Measurements from ENCODE around the gene NRN1.
"Not testable (repeated sequence)": the region's sequence is repeated elsewhere in the genome, so short reads cannot be mapped to it uniquely, and the experiment has no call there.

The NRN1 gene

GRCh38 chr6:6006428-6007365 is at the start of gene NRN1:
NRN1 (minus strand) TSS chr6:6006925; CDS start chr6:6006749, 176 bp downstream.
- no peak for DNase-seq (ENCODE audit: low read depth, low spot score)

GRCh38 chr6:6052216-6052615 is 45.5 kb upstream of the NRN1 start:
- no peak for DNase-seq (ENCODE audit: low read depth, low spot score)

GRCh38 chr6:6046716-6047115 is 40.0 kb upstream of the NRN1 start:
- DNase-seq (ENCODE audit: low read depth, low spot score): no peak

DNA sequence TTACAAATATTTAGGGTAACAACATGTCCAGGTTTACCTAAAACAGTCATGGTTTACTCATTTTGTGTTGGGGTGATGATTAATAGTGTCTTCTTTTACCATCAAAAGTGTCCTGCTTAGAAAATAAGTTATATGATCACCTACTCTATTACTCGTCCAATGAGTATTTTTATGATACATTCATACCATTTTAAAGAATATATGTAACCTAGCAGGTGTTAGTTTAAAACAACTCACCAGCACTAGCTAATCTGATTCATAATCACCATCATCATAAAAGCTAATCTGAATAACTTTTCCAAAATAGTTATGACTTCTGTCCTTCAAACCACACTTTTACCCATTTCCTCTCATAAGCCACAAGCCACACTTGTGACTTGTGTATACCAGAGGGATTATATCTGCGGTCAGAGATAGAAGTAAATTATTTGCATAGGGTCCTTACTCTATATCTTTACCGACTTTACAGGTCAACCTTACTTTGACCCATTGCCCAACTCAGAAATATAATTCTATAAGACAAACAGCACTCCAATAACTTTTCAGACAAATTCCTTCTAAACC is 33.3 kb upstream of the NRN1 start:
- no peak for DNase-seq (ENCODE audit: low read depth, low spot score)

GRCh38 chr6:6037179-6037578 is 30.5 kb upstream of the NRN1 start:
- DNase-seq (ENCODE audit: low read depth, low spot score): no peak

DNA sequence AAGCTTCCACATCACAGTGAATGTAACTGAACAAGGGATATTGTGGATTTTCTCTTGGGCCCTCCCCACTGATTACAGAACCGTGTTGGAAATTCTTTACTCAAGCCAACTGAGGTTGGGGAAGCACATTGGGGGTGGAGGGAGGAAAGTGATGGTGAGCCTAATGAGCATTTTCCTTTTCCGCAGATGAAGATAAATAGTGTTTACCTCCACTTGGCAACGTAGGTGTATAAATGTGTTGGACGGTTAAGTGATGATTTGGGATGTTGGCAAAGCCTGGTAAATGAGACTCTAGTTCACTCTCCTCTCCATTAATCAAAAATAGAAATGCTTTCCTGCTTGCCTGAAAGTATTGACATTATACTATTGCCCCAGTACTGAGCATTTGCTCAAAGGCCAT is 27.1 kb upstream of the NRN1 start:
- no peak for DNase-seq (ENCODE audit: low read depth, low spot score)

- DNase-seq (ENCODE audit: low read depth, low spot score): no peak
These were observed 19.9 kb upstream of the NRN1 start for GRCh38 chr6:6026513-6027205.

- DNase-seq (ENCODE audit: low read depth, low spot score): no peak
These were observed 19.0 kb upstream of the NRN1 start for GRCh38 chr6:6025736-6026135.

DNA sequence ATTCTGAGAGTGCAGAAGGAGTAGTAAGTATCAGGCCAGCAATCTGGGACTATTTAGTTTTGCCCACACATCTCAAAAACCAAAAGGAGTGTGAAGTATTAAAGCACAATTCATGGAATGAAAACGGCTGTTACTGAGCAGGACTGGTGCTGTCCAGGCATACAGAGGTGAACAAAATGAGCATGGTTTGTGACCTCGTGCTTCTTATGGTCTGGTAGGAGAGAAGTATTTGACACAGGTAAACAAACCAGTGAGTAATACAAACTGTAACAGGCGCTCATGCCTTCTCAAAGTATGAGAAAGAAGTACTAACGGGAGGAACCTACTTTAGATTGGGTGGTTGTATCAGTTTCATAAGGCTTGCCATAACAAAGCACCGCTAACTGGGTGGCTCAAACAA is 17.5 kb upstream of the NRN1 start:
- no peak for DNase-seq (ENCODE audit: low read depth, low spot score)

- not testable (repeated sequence) for DNase-seq (ENCODE audit: low read depth, low spot score)
These were observed 16.1 kb upstream of the NRN1 start for GRCh38 chr6:6022841-6023240.

DNA sequence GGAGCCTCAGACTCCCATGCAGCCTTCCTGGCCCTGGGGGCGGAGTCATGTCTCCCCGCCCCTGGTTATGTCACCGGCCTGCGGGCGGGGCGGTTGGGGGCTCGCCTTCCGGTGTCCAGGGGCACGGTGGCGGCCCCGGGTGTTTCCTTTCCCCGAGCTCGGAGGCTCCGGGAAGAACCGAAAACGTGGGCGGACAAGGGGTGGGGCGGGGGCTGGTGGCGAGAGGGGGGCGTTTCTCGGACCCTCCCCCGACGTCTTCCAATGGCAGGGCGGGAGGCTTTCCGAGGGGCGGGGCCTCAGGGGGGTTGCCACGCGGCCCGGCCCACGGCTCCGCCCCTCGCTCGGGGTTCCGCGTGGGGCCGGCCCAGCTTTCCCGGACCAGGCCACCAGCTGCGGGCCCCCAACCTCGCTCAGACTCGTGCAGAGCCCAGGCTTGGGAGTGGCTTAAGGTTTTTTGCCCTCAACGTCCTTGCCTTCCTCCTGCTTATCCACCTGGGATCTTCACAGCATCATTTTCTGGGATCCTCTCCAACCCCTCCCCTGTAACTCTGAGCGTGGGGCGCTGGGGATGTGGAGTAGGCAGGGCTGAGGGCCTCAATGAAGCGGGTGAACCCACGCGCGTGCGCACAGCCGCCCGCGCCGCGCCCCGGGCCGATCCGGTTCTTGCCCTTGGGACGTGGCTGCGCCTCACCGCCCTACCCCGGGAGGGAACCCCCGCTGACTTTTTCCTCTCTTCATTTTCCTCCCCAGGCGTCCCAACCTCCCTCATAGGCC is 2.1 kb upstream of the NRN1 start:
- no peak for DNase-seq (ENCODE audit: low read depth, low spot score)

DNA sequence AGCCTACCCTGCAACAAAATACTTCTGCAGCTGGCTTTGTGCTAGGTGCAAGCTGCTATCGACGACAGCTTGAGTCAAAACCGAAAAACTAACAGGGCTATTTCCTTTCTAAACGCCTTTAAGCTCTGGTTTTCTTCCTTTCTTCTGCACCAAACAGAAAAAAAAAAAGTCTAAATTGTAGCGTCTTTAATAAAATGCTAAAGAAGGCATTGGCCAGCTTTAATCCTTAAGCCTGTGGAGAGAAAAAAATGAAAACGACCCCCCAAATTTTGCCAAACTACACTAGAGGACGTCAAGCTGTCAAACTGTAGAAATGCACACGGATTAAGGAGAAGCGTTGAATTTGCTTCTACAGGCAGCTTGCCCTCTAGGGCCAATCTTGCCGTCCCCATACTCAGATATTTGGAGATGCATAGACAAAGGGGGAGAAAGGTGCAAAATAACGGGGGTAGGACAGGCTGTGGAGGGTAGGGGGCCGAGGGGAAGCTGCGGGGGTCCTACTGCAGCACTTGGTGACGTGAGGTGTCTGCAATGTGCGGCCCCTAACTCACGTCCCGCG is 1.4 kb upstream of the NRN1 start:
- DNase-seq (ENCODE audit: low read depth, low spot score): no peak

DNA sequence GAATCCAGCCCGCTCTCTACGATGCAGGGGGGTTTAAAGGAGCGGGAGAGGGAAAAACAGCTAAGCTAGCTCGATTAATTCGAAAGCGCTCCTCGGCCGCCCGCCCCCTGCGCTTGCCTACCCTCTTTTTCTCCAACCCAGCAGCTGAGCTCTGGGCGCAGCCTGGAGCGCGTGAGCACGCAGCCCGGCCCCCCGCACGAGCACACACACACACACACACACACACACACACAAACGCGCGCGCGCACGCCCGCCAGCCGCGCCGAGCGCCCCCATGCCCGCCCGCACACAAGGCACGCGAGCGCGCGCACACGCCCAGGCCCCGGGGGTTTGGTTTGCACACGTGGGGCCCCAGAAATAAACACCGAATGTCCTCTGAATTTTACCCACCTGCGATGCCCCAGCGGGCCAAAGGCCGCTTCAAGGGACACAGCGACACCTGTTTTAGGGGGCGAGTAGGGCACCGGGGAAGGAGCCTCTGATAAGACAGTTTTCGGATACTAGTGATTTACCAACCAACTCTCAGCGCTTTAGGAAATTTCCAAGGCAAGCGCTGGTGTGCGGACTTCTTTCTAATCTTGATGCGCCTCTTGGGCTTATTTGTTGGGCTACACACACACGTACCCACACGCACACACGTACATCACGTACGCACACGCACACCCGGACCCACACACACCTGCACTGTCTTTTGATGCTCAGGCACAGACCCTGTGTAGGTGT is 802 bp upstream of the NRN1 start:
- no peak for DNase-seq (ENCODE audit: low read depth, low spot score)

DNA sequence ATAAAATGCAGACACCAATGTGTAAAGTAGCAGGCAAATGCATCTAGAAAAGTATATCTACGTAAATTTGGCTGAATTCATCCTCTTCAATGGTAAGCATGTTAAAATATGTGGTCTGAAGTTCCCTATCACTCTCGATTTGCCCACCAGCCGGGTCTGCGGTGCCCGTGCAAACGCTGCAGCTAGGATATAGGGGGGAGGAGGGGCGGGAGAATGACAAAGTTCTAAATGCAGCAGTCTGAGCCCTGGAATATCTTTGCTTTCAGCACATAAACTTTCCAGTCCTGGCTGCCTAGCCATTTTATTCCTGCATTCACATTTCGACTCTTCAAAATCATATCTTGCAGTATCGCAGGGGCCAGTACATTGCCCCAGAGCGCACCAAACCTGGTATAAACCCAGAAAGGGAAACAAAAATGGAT is 708 bp downstream of the NRN1 start:
- no peak for DNase-seq (ENCODE audit: low read depth, low spot score)

DNA sequence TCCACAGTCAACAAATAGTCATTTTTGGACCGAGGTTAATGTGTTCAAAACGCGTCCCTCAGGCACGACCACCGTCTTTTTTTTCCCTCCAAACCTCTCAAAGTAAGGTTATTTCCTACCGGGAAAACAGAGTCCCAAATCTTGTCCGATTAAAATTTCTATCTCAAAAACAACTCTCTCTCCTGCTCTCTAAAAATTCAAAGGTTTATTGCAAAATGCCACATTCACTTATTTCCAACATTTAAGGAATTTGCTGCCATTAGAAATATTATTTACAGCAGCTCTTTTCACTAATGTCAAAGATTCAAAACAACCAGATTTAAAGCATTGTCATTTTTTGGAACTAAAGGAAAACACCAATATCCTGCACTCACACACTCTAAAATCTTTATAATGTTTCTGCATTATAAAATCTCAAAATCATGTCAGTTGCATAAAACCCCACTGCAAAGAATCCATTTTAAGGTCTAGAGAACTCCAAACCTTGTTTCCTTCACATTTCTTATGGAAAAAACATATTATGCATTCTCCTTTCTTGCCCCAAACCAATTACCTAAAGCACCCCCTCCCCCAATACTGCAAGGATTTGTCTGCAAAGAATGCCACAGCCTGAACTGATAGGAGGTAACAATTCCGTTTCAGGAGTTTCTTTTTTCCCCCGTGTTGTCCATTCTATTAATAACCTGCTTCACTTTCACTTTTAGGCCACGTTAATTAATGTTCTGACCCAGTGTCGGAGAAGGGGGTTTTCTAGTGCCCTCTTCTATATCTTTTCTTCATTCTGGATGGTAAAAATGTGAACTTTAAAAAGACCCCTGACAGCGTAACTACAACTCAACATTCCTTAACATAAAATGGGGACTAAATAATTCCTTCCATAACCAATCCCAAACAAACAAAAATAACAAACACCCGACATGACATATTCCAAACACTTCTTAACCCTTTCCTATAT is 1.4 kb downstream of the NRN1 start:
- DNase-seq (ENCODE audit: low read depth, low spot score): no peak

GRCh38 chr6:6004390-6004995 is 2.2 kb downstream of the NRN1 start:
- DNase-seq (ENCODE audit: low read depth, low spot score): no peak

DNA sequence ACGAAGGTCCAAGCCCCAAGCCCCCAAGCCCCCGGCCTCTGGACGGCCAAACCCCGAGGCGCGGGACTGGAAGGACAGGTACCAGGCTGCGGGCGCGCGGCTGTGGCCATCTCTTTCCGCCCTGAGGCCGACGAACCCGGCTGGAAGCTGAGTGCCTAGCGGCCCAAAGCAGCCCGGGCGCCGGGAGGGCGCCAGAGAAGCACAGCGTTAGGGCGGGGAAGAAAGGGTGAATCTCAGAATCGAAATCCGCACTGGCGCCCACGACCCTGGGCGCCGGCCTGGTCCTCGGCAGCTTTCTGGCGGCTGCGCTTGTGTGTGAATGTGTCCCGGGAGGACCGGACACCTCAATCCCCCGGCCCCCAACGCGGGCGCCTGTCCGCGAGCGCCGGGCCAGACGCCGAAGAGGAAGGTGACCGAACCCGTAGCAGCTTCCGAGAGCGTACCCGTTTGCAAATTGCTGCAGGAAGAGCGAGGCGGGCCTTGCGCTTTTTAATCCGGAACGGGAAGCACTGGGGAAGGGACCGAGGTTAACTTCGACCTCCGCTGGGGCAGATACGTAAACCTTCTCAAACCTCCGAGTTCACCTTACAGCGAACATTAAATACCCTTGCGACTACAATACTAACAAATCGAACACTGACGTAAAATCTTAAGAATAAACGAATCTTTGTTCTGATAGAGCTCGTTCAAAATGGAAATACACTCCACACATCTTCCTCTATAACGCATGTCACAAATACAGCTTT is 2.9 kb downstream of the NRN1 start:
- no peak for DNase-seq (ENCODE audit: low read depth, low spot score)

DNA sequence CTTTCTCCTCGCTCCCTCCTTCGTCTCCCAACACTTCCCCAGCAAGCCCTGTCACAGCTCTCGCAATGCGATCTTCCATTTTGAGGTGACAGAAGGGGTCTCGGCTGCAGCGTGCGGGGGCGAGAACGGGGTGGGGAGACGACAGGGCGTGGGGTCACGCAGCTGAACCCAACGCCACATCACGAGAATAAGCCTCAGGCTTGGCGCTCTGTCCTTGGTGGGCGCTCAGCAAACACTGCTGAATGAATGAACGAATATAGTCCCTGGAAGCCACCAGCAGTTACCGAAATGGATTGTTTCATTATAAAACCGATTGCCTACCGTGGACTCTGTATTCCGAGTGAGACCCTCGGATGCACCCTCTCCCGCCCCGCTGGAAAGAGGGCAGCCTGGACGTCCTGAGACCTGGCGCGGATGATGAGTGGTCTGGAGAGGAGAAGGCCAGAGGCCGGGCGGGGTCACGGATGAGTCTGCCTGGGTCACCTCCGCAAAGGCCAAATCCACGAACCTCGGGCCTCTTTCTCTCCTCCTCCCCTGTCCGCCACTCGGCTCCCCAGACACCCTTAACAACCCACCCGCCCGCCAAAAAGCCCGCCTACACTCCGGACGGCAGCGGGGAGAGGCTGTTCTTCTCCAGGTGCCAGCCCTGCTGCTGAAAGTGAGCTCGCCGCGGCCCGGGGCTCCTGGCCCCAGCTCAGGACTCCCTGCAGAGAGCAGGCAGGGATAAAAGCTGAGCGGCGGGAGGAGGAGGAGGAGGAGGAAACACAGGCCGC is 3.7 kb downstream of the NRN1 start:
- no peak for DNase-seq (ENCODE audit: low read depth, low spot score)

Measured in smooth muscle cell of the brain vasculature (primary cell).